Measurements from ENCODE around the gene ZC3H4.

GRCh38 chr19:47081095-47081494 is 32.5 kb downstream of the ZC3H4 start:
- TF ChIP-seq CTCF (IDR thresholded peaks at IDR 0.05) = no peak
- no peak for TF ChIP-seq ZFX (IDR thresholded peaks at IDR 0.05; ENCODE audit: borderline replicate concordance)

All from 22Rv1 (cell line).